ENCODE data around the gene TCF20.
A peak's percentile ranks its signal among the peaks of the same experiment; 100 is the strongest.

TCF20 gene

DNA sequence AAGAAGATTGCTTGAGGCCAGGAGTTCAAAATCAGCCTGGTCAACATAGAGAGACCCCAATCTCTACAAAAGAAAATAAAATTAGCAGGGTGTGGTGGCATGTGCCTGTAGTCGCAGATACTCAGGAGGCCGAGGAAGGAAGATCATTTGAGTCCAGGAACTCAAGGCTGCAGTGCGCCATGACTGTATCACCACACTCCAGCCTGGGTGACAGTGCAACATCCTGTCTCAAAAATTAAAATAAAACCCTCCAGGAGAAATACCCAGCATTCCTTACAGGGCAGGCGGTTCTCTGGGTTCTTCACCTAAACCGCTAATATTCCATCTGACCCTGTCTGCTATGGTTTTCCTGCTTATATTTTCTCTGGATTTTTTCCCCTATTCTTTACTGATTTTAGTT lies 13.5 kb downstream of the TCF20 start:
- no peak for DNase-seq

DNA sequence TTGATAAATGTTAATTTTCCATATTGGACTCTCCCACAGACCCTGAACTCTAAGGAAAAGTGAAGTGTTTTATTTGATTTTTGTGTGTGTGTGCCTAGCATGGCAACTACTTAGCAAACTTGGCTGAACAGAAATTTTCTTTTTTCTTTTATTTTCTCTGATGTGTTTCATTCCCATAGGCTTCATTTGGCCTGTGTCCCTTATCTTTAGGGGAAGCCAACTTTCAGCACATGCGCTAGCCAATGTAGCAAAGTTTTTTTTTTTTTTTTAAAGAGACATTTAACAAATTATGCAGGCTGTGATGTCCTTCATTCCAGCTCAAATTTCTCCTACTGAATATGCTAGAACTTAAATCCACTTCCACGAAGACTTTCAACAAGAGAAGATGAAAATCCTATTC lies 14.2 kb downstream of the TCF20 start:
- DNase-seq = no peak

DNA sequence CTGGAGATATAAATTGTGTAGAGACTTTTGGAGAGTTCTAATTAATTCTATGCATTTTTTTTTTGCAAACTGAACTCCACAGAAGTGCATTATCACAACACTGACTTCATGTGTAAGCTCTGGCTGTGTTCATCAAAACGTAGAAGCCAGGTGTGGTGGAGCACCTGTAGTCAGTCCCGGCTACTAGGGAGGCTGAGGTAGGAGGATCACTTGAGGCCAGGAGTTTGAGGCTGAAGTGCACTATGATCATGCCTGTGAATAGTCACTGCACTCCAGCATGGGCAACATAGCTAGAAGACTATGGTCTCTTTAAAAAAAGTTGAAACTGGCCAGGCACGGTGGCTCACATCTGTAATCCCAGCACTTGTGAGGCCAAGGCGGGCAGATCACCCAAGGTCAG lies 20.6 kb downstream of the TCF20 start:
- no peak for DNase-seq

DNA sequence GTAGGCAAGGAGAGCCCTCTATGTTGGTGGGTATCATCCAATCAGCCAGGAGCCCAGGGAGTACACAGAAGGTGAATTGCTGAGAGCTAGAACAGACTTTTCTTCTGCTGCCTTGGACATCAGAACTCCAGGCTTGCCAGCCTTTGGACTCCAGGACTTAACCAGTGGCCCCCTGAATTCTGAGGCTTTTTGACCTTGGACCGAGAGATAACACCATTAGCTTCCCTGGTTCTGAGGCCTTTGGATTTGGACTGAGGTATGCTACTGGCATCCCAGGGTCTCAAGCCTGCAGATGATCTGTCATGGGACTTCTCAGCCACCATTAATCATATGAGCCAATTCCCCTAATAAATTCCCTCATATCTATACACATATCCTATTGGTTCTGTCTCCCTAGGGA lies 21.5 kb downstream of the TCF20 start:
- no peak for DNase-seq

DNA sequence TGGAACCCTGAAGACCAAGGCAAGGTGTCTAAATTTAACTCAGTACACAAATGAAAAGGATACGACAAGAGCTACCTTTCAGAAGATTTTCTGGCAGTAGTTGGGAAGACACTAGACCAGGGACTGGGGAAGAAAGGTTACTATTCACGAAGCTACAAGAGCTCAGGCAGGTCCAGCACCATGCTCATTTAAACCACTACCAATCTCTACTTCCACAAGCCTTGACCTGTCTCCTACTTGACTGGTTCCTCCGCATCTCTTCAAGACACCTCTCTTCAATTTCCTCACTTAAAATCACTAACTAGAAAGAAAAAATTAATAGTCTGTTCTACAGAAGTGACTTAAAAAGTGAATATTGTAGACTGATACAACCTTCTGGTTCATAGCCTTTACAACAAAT lies 22.9 kb downstream of the TCF20 start:
- no peak for DNase-seq

DNA sequence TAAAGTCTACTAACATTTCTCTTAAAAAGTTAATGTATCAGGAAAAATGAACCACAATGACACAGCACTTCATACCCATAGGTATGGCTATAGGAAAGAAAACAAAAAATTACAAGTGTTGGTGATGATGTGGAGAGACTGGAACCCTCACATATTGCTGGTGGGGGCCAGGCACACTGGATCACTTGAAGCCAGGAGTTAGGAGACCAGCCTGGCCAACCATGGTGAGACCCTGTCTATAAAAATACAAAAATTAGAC lies 26.7 kb downstream of the TCF20 start:
- no peak for DNase-seq

DNA sequence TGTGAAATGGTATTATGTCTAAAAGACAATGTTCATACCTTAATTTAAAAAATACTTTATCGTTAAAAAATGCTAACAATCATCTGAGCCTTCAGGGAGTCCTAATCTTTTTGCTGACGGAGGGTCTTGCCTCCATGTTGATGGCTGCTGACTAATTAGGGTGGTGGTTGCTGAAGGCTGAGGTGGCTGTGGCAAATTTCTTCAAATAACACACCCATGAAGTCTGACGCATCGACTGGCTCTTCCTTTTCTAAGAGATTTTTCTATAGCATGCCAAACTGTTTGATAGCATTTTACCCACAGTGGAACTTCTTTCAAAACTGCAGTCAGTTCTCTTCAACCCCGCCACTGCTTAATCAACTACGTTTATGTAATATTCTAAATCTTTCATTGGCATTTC lies 33.6 kb downstream of the TCF20 start:
- DNase-seq = no peak

DNA sequence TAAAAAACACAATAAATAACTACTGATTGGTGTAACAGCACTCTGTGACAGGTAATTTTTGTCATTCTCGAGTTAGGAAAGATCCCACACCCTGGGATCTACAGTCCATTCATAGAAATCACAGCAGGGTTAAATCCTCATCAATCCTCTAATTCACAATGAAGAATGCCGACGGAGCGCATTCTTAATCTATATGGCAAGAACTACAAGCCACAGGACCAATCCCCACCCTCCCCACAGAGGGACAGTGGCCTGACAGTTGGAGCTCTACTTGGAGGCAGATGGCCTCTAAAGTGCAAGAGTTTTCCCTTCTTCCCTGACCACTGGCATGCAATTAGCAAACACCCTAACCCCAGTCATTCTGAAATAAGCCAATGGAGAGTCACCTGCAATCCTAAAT lies 34.2 kb downstream of the TCF20 start:
- no peak for DNase-seq

DNA sequence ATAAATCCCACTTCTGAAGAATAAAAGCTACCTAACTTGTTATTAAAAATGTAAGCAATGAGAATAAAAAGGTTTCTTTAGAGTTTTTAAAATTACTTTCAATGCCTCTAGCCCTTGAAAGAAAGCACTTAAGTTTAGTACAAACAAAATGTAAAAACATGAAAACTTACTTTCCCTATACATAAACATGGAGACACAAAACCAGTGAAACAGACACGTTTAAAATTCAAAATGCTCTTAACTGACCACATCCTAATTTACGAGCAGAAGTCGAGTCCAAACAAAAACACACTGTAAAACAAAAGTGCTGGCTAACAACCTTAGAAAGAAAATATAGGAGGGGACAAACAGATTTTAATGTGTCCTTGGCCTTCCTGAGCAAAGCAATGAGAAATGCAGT lies 36.6 kb downstream of the TCF20 start:
- no peak for DNase-seq

DNA sequence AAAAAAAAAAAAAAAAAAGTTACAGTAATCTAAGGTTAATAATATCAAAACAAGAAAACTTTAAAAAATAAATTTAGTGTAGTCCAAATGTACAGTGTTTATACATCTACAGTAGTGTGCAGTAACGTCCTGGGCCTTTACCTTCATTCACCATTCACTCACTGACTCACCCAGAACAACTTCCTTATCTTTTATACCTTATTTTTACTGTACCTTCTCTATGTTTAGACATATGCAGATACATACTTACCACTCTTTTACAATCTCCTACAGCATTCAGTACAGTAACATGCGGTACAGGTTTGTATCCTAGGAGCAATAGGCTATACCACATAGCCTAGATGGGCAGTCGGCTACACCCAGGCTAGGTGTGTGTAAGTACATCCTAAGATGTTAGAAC lies 38.5 kb downstream of the TCF20 start:
- DNase-seq = no peak

DNA sequence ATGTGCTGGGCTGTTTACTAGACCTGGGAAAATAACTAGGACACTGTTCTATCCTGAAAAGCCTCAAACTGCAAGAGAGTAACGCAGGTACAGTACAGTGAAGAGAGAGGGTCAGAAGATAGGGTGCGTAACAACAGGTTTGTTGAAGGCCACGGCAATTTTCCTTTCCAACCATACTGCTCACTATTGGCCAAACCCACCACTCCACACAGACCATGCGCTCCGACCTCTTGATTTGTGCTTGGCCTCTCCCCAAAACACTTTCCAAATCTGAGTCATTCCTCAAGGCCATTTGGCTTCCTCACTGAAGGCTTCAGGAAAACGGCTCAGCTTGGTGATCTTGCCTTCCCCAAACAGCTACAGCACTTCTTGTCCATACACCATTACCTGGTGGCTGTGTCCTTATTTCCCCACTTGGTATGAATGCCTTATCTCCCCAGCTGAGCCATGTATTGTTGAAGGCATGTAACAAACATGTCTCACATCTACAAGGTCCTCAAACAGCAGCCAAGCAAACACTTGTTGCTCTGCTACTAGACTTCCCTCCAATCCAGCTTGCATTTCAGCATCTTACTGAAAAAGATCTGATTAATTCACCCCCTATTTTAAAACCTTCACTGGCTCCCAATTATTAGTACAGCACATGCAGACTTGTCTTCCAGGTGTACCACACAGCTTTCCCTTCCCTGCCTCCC lies 40.9 kb downstream of the TCF20 start:
- DNase-seq = no peak

DNA sequence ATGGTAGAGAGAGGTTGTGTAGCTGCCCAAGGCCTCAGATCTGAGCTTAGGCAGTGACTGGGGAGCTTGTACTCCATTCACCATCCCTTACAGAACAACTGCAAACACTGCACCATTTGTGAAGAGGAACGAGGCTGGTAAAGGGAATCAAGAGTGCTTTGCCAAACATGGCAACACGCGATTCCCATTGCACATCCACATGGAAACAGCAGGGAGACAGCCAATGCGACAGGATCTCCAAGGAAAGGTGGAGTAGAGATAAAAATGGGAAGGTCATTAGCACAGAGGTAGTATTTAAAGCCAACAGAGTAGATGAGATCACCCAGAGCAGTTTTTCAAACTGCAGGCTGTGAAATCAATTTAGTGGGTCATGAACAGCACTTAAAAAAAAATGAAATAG lies 42.0 kb downstream of the TCF20 start:
- peak; percentile 31 for DNase-seq

DNA sequence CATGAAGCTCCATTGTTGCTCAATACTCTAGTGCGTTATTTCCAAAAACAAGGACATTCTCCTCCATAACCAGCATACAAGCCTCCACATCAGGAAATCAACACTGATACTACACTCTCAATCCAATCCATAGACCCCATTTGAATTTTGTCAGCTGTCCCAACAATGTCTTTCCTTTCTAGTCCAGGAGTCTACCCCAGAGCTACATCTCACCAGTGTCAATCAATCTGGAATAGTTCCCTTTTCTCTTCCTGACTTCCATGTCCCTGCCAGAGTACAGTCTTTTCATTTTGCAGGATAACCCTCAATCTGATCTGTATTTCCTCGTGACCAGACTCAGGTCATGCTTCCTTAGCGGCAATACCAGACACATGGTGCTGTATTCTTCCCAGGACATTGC lies 43.0 kb downstream of the TCF20 start:
- no peak for DNase-seq

DNA sequence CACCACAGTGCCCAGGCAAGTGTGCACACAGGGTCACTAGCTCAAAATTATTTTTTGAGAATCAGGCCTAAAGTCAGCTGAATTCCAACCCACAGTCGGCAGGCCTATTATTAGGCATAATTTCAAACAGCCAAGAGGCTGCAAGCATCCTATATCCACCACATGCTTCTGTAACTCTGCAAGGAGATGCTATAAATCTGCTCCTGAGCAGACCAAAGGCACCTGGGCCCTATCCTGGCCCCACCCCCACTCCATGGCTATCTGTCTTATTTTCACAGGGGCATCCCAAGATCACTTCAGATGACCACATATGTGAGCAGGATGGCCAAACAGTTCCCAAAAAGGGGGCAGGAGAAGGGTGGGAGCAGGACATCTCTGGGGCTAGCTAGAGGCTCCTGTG lies 44.6 kb downstream of the TCF20 start:
- DNase-seq = no peak

DNA sequence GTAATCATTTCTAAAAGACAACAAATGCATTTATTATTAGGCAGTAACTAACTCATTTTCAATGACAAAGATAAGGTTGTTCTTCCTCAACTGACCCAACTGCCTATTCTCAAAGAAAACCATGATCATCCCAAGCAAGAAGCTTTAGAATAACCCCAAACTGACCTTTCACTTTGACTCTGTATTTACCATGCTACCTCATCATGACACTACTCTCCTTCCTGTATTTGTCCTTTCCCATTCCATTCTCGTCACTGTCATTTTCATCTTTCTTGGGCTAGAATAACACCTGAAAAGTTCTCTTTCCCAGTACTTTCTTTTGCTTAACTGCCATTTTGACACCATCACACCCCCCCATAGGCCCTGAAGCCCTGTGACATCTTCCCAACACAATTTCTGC lies 48.3 kb downstream of the TCF20 start:
- no peak for DNase-seq
